SK-N-SH (cell line): ENCODE data around the gene ANKS1B.

Experiments
- FOXJ3 ChIP-seq: sonication (generic); formaldehyde crosslinking; IDR thresholded peaks from 2 replicates; pipeline ENCODE4 v1.5.1; 2020; ENCODE audit warnings: mild to moderate bottlenecking, missing genetic modification reagents
- REST ChIP-seq: IDR thresholded peaks from 2 replicates; pipeline ENCODE4 v1.6.1; 2012; ENCODE audit warnings: mild to moderate bottlenecking, low read depth, low read length, moderate library complexity
- TF ChIP-seq, protein P1 (sequence below): fragments of 200-600 bp; sonication (generic); IDR thresholded peaks from 2 replicates; pipeline ENCODE4 v1.6.1; 2017; ENCODE audit warnings: antibody characterized with exemption, mild to moderate bottlenecking, moderate library complexity
- TF ChIP-seq, protein P2 (sequence below): fragments of 150-350 bp; IDR thresholded peaks from 2 replicates; pipeline ENCODE4 v1.6.1; 2017; ENCODE audit warnings: antibody characterized with exemption, low read length, low read depth, borderline replicate concordance

DNA sequence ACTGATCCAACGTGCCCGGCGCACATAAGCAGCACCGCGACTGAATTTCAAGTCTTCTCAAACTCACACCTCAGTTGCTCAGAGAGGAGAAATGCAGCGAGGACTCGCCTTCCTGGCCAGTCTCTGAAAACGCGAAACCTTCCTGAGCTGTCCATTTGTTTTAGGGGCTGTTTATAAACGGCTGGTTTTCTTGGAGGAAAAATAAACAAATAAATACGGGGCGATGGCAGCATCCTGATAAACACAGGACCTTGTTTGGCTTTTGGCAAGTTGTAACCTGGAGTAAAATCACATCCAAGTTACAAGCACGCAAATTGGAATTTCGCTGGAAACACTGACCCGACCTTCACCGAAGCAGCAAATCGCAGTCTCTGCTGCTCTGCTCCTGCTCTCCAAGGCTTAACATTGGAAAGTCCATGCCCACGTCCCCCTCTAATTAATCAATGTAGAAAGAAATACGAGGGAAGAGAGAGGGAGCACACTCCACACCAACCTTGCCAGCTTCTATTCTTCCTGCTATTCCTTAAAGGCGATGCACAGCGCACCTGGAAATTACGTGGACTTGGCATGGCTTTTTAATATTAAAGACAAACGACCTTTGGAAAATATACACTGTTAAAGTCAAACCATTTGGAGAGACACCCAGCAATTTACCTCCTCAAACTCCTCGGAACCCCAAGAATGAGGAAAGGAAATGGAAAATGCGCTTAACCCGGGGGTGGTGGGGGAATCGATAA lies 1090.9 kb downstream of the ANKS1B start:
- TF ChIP-seq, protein P1, sequence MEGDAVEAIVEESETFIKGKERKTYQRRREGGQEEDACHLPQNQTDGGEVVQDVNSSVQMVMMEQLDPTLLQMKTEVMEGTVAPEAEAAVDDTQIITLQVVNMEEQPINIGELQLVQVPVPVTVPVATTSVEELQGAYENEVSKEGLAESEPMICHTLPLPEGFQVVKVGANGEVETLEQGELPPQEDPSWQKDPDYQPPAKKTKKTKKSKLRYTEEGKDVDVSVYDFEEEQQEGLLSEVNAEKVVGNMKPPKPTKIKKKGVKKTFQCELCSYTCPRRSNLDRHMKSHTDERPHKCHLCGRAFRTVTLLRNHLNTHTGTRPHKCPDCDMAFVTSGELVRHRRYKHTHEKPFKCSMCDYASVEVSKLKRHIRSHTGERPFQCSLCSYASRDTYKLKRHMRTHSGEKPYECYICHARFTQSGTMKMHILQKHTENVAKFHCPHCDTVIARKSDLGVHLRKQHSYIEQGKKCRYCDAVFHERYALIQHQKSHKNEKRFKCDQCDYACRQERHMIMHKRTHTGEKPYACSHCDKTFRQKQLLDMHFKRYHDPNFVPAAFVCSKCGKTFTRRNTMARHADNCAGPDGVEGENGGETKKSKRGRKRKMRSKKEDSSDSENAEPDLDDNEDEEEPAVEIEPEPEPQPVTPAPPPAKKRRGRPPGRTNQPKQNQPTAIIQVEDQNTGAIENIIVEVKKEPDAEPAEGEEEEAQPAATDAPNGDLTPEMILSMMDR = no peak
- TF ChIP-seq FOXJ3 = no peak
- TF ChIP-seq, protein P2, sequence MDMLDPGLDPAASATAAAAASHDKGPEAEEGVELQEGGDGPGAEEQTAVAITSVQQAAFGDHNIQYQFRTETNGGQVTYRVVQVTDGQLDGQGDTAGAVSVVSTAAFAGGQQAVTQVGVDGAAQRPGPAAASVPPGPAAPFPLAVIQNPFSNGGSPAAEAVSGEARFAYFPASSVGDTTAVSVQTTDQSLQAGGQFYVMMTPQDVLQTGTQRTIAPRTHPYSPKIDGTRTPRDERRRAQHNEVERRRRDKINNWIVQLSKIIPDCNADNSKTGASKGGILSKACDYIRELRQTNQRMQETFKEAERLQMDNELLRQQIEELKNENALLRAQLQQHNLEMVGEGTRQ = no peak
- no peak for TF ChIP-seq REST
